CD4-positive, alpha-beta T cell (primary cell): ENCODE measurements around the gene OCA2. TPM values are rescaled to one million over a fixed set of nuclear protein-coding genes. Genes with fewer than 3 reads are reported as not detected.

Experiments
- ATAC-seq: fragments of 200-7000 bp; cut with Tn5 transposase; one replicate; pipeline ENCODE4 v1.10.0; 2022; ENCODE audit warnings: mild to moderate bottlenecking; ENCODE audit not compliant: poor library complexity
- CTCF ChIA-PET: fragments of 350-600 bp; sonication (Branson Sonifier 250); formaldehyde crosslinking; loops from one replicate; lab custom pipeline; 2021; ENCODE audit warnings: antibody characterized with exemption, inconsistent platforms; lab: Charles Lee
- POLR2A ChIA-PET: fragments of 350-600 bp; sonication (Branson Sonifier 250); formaldehyde crosslinking; loops from one replicate; lab custom pipeline; 2021; ENCODE audit warnings: antibody characterized with exemption, inconsistent platforms; lab: Charles Lee
- DNase-seq, 14 experiments: peaks; one replicate each; pipeline ENCODE4 v3.0.0-alpha.2; 2013 to 2020; ENCODE audit warnings: mixed read lengths in 2 of 14
- H3K27ac ChIP-seq, 2 donors: one replicate each; pipeline versions ENCODE4 v1.5.1 to v1.7.0; 2013; ENCODE audit warnings: low read length in 2 of 2, low read depth in 1 of 2, mild to moderate bottlenecking in 1 of 2
- H3K27me3 ChIP-seq, 2 experiments: 1 replicate in 1 of 2; 2 replicates in 1 of 2; pipeline versions ENCODE4 v1.6.1 to v1.7.0; 2013; ENCODE audit warnings: low read length in 2 of 2, control low read depth in 1 of 2, mild to moderate bottlenecking in 1 of 2, moderate library complexity in 1 of 2; ENCODE audit not compliant: insufficient read depth in 2 of 2, control insufficient read depth in 1 of 2
- H3K36me3 ChIP-seq: one replicate; pipeline ENCODE4 v1.6.1; 2013; ENCODE audit warnings: low read length, control low read depth; ENCODE audit not compliant: insufficient read depth
- H3K4me1 ChIP-seq: one replicate; pipeline ENCODE4 v1.6.1; 2013; ENCODE audit warnings: low read length, control low read depth; ENCODE audit not compliant: insufficient read depth
- H3K4me3 ChIP-seq: one replicate; pipeline ENCODE4 v1.5.1; 2013; ENCODE audit warnings: mild to moderate bottlenecking, low read length, moderate library complexity
- H3K9me3 ChIP-seq, 2 experiments: 1 replicate in 1 of 2; 2 replicates in 1 of 2; pipeline versions ENCODE4 v1.6.1 to v1.7.0; 2013; ENCODE audit warnings: low read length in 2 of 2, mild to moderate bottlenecking in 2 of 2, control low read depth in 1 of 2, moderate library complexity in 1 of 2; ENCODE audit not compliant: control insufficient read depth in 1 of 2, insufficient read depth in 1 of 2
- H3K27ac Mint-ChIP-seq: one replicate; pipeline ENCODE4 v1.8.0; 2020; ENCODE audit warnings: mixed read lengths
- H3K27me3 Mint-ChIP-seq: one replicate; pipeline ENCODE4 v1.8.0; 2021; ENCODE audit warnings: mixed read lengths
- H3K36me3 Mint-ChIP-seq: one replicate; pipeline ENCODE4 v1.8.0; 2021; ENCODE audit warnings: low read depth, mixed read lengths
- H3K4me1 Mint-ChIP-seq: one replicate; pipeline ENCODE4 v1.8.0; 2021; ENCODE audit warnings: low read depth, mixed read lengths
- H3K4me3 Mint-ChIP-seq: one replicate; pipeline ENCODE4 v1.8.0; 2020; ENCODE audit warnings: mild to moderate bottlenecking, mixed read lengths
- H3K9me3 Mint-ChIP-seq: one replicate; pipeline ENCODE4 v1.8.0; 2020; ENCODE audit warnings: mixed read lengths
- CTCF ChIP-seq: fragments of 200-600 bp; IDR thresholded peaks from one replicate; pipeline ENCODE4 v1.8.0; 2022; ENCODE audit warnings: antibody characterized with exemption, mild to moderate bottlenecking
- intact Hi-C, 2 experiments: fragments of 100-400 bp; cut with DNase I in 1 of 2; cut with micrococcal nuclease in 1 of 2; formaldehyde crosslinking; loops; one replicate each; pipeline versions ENCODE4 v1.15.1 to v1.9.0; 2023 to 2025; cut with DNase I, micrococcal nuclease
- total RNA-seq, 174 experiments: library from RNA in 2 of 174; stranded (reverse) in 2 of 174; gene quantifications; one replicate each; pipeline ENCODE4 v1.2.3 and lab custom pipeline; 2021 to 2026

OCA2 gene
- total RNA-seq, 2 experiments from 2014 or later: not detected

DNA sequence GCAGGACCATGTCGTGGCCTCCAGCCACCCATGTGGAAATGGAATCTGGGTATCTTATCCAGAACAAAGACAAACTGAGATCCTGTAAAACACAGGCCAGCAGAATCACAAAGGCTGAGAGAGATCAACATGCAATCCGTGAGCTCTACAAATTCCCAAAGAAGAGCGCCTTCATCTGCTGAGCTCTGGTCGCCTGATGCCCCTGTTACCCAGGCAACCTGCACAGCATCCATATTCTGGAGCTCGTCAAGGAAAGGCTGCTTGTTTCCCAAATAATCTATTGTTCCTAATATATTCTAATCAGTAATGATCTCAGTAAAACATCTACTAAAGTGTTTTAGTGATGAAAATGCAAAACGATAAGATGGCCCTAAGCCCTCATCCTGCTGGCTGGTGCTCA, 133.6 kb downstream of the OCA2 start:
- ChIA-PET POLR2A (no interaction called here), CTCF (no interaction called here)
- Mint-ChIP-seq H3K9me3 (no peaks in the 10 kb centered on the region), H3K27ac (no peak overlapping the region), H3K36me3 (no peaks in the 10 kb centered on the region), H3K4me1 (no peaks in the 10 kb centered on the region), H3K4me3 (no peak overlapping the region), H3K27me3 (no peaks in the 10 kb centered on the region)
- H3K4me1 ChIP-seq: no peaks in the 10 kb centered on the region
- no peak overlapping the region for H3K4me3 ChIP-seq
- ATAC-seq (no peak), DNase-seq (no peak)
- no peak for TF ChIP-seq CTCF
- H3K27me3 ChIP-seq: no peaks in the 10 kb centered on the region
- no peak overlapping the region for H3K27ac ChIP-seq
- H3K9me3 ChIP-seq: no peaks in the 10 kb centered on the region
- intact Hi-C loops: loop anchor here in 1 of 2 experiments (5.0 kb wide), 1 partner anchor 202 kb away; no protein-coding TSS in a partner anchor
- H3K36me3 ChIP-seq: no peaks in the 10 kb centered on the region

GRCh38 chr15:27961801-27962200, 137.3 kb downstream of the OCA2 start:
- Histone ChIP-seq H3K4me3 (no peak overlapping the region), H3K27me3 (no peaks in the 10 kb centered on the region), H3K36me3 (no peaks in the 10 kb centered on the region), H3K9me3 (peaks cover 0 to 9% of the 10 kb centered on the region in 2 experiments), H3K4me1 (no peaks in the 10 kb centered on the region), H3K27ac (no peak overlapping the region)
- Mint-ChIP-seq H3K27me3 (no peaks in the 10 kb centered on the region), H3K9me3 (no peaks in the 10 kb centered on the region), H3K27ac (no peak overlapping the region), H3K4me1 (no peaks in the 10 kb centered on the region), H3K4me3 (no peak overlapping the region), H3K36me3 (no peaks in the 10 kb centered on the region)
- CTCF ChIA-PET: no interaction called here
- intact Hi-C loops: no loop called here
- ATAC-seq: no peak
- POLR2A ChIA-PET: no interaction called here
- no peak for DNase-seq
- no peak for TF ChIP-seq CTCF

- H3K4me3 ChIP-seq: no peak overlapping the region
- H3K36me3 Mint-ChIP-seq: no peaks in the 10 kb centered on the region
- intact Hi-C loops: no loop called here
- no peaks in the 10 kb centered on the region for H3K4me1 ChIP-seq
- no peak overlapping the region for H3K27ac Mint-ChIP-seq
- POLR2A ChIA-PET: no interaction called here
- H3K27ac ChIP-seq: no peak overlapping the region
- H3K9me3 ChIP-seq: peaks cover 0 to 14% of the 10 kb centered on the region in 2 experiments
- no peaks in the 10 kb centered on the region for H3K4me1 Mint-ChIP-seq
- H3K36me3 ChIP-seq: no peaks in the 10 kb centered on the region
- no peaks in the 10 kb centered on the region for H3K9me3 Mint-ChIP-seq
- CTCF ChIA-PET: no interaction called here
- no peak for TF ChIP-seq CTCF
- no peaks in the 10 kb centered on the region for H3K27me3 Mint-ChIP-seq
- DNase-seq (no peak), ATAC-seq (no peak)
- H3K27me3 ChIP-seq: no peaks in the 10 kb centered on the region
- H3K4me3 Mint-ChIP-seq: no peak overlapping the region
Measured at GRCh38 chr15:27958911-27959578, 140.1 kb downstream of the OCA2 start.
